K562 (cell line): Measurements from ENCODE around the gene TRIP10. TPM values are rescaled to one million over a fixed set of nuclear protein-coding genes. Genes with fewer than 3 reads are reported as not detected.

Experiments used
- CTBP1 ChIP-seq: fragments of 450-650 bp; IDR thresholded peaks from 2 replicates; pipeline ENCODE4 v1.6.1; 2016; ENCODE audit warnings: borderline replicate concordance
- FOXK2 ChIP-seq, 2 experiments: fragments of 450-650 bp; IDR thresholded peaks in 1 of 2; conservative IDR thresholded peaks in 1 of 2; 2 replicates each; pipeline ENCODE4 v1.6.1; 2016; ENCODE audit warnings: low read depth in 2 of 2, mild to moderate bottlenecking in 1 of 2
- FUS ChIP-seq: fragments of 200-400 bp; formaldehyde crosslinking; optimal IDR thresholded peaks from 2 replicates; pipeline ENCODE3; 2017; ENCODE audit warnings: low read depth, low read length
- HNRNPLL ChIP-seq: fragments of 200-400 bp; formaldehyde crosslinking; IDR thresholded peaks from 2 replicates; pipeline ENCODE4 v1.6.1; 2017; ENCODE audit warnings: low read length, low read depth, mild to moderate bottlenecking; ENCODE audit not compliant: poor library complexity, severe bottlenecking
- MCM5 ChIP-seq: fragments of 450-650 bp; IDR thresholded peaks from 2 replicates; pipeline ENCODE4 v1.6.1; 2016; ENCODE audit warnings: low read depth
- PHF8 ChIP-seq: fragments of 200-600 bp; sonication (generic); IDR thresholded peaks from 2 replicates; pipeline ENCODE4 v1.6.1; 2012; ENCODE audit warnings: mixed run types, mild to moderate bottlenecking, inconsistent platforms, low read length, moderate library complexity, borderline replicate concordance
- SRSF3 ChIP-seq: fragments of 200-400 bp; formaldehyde crosslinking; IDR thresholded peaks from 2 replicates; pipeline ENCODE4 v1.6.1; 2016; ENCODE audit warnings: mild to moderate bottlenecking, low read length, moderate library complexity; ENCODE audit not compliant: insufficient read depth
- ZBTB1 ChIP-seq: sonication (generic); formaldehyde crosslinking; IDR thresholded peaks from 2 replicates; pipeline ENCODE4 v1.8.1; 2023; ENCODE audit warnings: missing genetic modification reagents, low read depth, mild to moderate bottlenecking, borderline replicate concordance
- ZNF12 ChIP-seq: sonication (generic); formaldehyde crosslinking; IDR thresholded peaks from 2 replicates; pipeline ENCODE4 v1.4.0; 2020; ENCODE audit warnings: mild to moderate bottlenecking, missing genetic modification reagents
- ZNF217 ChIP-seq: sonication (generic); formaldehyde crosslinking; IDR thresholded peaks from 2 replicates; pipeline ENCODE4 v1.8.0; 2022; ENCODE audit warnings: mild to moderate bottlenecking, missing genetic modification reagents
- ZNF431 ChIP-seq: sonication (generic); formaldehyde crosslinking; IDR thresholded peaks from 2 replicates; pipeline ENCODE4 v1.8.0; 2022; ENCODE audit warnings: mild to moderate bottlenecking, missing genetic modification reagents
- ZNF785 ChIP-seq: fragments of 250-450 bp; sonication (Bioruptor Pico); IDR thresholded peaks from 2 replicates; pipeline ENCODE4 v1.4.0; 2020; ENCODE audit warnings: mild to moderate bottlenecking
- ZSCAN29 ChIP-seq: fragments of 450-650 bp; IDR thresholded peaks from 2 replicates; pipeline ENCODE4 v1.6.1; 2017
- polyA plus RNA-seq, 8 experiments: library from polyadenylated mRNA; depleted of rRNA in 4 of 8; stranded (reverse) in 5 of 8; unstranded in 3 of 8; fragments of >200 nt; fragmentation: Nextera tagmentation in 2 of 8; fragmentation: Illumina TruSeq in 1 of 8; extraction: Ambion mirVana in 2 of 8; extraction: Trizol in 1 of 8; gene quantifications; 2 replicates each; pipeline versions ENCODE4 v1.2.1 to v1.2.3, GENCODE V29; 2011 to 2014; ENCODE audit warnings: inconsistent platforms in 1 of 8, missing spikeins in 1 of 8
- total RNA-seq, 7 experiments: library from RNA; depleted of rRNA in 6 of 7; stranded (reverse); fragments of >200 nt in 6 of 7; fragmentation: Illumina TruSeq in 2 of 7; extraction: Trizol in 2 of 7; gene quantifications; 2 replicates each; pipeline versions ENCODE4 v1.2.1 to v1.2.3, GENCODE V29; 2011 to 2021; ENCODE audit warnings: low replicate concordance in 1 of 7
- TF ChIP-seq, protein P1 (sequence below), 2 experiments: fragments of 450-650 bp; IDR thresholded peaks; 2 replicates each; pipeline ENCODE4 v1.6.1; 2016; ENCODE audit warnings: mild to moderate bottlenecking in 2 of 2, borderline replicate concordance in 1 of 2, low read depth in 1 of 2, moderate library complexity in 1 of 2
- TF ChIP-seq, protein P2 (sequence below): fragments of 250-450 bp; sonication (Bioruptor Pico); IDR thresholded peaks from 2 replicates; pipeline ENCODE4 v1.5.1; 2021; ENCODE audit warnings: mild to moderate bottlenecking
- TF ChIP-seq, protein P3 (sequence below): sonication (generic); formaldehyde crosslinking; IDR thresholded peaks from 2 replicates; pipeline ENCODE4 v1.8.1; 2022; ENCODE audit warnings: missing genetic modification reagents

TRIP10 gene
- total and polyA plus RNA-seq, 9 of the 15 experiments (the other 6 are each of a cell fraction or from before 2014, with no cell fraction given): 1.2 to 66.8 (median 36.1) TPM

DNA sequence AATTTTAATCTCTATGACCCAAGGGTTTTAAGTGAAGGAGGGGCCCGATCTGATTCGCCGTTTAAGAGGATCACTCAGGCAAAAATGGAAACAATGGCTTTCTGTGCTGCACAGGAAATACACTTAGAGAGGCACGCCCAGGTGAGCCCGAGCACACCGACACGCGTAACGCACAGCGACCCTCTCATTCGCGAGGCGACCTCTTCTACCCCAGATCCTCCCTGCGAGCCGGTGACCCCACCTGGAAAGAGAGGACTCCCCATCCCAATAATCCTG, 27.5 kb downstream of the TRIP10 start (continued):
- TF ChIP-seq FOXK2 (conservative IDR thresholded peaks at IDR 0.05 in 1 of 2, IDR thresholded peaks at IDR 0.05 in 1 of 2; ENCODE audit: low read depth in 2 of 2) (no peak), FUS (no peak), CTBP1 (0 out of 2 replicates have a peak, but pooled peaks have one; percentile 43), ZBTB1 (CRISPR knock-in tag) (no peak), ZNF785 (no peak), MCM5 (no peak), ZSCAN29 (no peak), SRSF3 (no peak), PHF8 (peak; percentile 76; the same call in 1 of the 2 replicates), ZNF12 (CRISPR knock-in tag) (no peak), ZNF217 (CRISPR knock-in tag) (no peak), HNRNPLL (no peak), ZNF431 (CRISPR knock-in tag) (0 out of 2 replicates have a peak, but pooled peaks have one; percentile 4)
- TF ChIP-seq, protein P1, sequence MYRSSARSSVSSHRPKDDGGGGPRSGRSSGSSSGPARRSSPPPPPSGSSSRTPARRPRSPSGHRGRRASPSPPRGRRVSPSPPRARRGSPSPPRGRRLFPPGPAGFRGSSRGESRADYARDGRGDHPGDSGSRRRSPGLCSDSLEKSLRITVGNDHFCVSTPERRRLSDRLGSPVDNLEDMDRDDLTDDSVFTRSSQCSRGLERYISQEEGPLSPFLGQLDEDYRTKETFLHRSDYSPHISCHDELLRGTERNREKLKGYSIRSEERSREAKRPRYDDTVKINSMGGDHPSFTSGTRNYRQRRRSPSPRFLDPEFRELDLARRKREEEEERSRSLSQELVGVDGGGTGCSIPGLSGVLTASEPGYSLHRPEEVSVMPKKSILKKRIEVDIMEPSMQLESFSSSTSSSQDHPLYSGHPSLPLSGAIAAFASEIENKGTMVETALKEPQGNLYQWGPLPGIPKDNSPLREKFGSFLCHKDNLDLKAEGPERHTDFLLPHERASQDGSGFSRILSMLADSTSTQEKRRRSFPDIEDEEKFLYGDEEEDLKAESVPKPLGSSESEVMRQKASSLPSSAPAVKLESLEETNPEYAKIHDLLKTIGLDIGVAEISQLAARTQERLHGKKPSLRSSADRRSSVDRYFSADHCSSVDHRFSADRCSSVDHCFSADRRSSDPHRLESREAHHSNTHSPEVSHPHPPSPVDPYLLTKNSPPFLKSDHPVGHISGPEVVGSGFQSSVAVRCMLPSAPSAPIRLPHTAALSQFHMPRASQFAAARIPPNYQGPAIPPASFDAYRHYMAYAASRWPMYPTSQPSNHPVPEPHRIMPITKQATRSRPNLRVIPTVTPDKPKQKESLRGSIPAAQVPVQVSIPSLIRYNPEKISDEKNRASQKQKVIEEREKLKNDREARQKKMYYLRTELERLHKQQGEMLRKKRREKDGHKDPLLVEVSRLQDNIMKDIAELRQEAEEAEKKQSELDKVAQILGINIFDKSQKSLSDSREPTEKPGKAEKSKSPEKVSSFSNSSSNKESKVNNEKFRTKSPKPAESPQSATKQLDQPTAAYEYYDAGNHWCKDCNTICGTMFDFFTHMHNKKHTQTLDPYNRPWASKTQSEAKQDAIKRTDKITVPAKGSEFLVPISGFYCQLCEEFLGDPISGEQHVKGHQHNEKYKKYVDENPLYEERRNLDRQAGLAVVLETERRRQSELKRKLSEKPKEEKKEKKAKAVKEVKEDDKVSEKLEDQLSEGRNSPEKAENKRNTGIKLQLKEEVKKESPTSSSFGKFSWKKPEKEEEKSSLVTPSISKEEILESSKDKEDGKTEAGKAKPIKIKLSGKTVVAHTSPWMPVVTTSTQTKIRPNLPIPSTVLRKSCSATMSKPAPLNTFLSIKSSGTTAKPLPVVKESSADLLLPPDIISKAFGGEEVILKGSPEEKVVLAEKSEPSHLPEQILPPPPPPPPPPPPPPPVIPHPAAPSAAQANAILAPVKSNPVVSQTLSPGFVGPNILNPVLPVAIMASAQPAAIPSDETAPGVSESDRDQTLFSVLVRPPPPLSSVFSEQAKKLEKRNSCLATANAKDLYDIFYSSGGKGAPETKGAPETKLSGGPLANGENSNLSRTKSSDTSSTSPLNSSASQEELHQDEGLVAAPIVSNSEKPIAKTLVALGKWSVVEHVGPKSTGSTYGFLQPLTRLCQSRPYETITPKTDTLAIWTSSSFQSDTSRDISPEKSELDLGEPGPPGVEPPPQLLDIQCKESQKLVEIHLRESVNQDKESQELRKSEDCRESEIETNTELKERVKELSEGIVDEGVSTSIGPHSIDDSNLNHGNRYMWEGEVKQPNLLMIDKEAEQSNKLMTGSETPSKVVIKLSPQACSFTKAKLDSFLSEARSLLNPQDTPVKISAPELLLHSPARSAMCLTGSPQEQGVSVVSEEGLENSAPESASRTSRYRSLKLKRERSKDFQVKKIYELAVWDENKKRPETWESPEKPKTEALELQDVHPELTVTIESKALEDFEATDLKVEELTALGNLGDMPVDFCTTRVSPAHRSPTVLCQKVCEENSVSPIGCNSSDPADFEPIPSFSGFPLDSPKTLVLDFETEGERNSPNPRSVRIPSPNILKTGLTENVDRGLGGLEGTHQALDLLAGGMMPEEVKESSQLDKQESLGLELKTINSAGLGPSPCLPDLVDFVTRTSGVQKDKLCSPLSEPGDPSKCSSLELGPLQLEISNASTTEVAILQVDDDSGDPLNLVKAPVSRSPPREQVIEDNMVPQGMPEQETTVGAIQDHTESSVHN (IDR thresholded peaks at IDR 0.05; ENCODE audit: borderline replicate concordance in 1 of 2, low read depth in 1 of 2): no peak
- TF ChIP-seq, protein P2, sequence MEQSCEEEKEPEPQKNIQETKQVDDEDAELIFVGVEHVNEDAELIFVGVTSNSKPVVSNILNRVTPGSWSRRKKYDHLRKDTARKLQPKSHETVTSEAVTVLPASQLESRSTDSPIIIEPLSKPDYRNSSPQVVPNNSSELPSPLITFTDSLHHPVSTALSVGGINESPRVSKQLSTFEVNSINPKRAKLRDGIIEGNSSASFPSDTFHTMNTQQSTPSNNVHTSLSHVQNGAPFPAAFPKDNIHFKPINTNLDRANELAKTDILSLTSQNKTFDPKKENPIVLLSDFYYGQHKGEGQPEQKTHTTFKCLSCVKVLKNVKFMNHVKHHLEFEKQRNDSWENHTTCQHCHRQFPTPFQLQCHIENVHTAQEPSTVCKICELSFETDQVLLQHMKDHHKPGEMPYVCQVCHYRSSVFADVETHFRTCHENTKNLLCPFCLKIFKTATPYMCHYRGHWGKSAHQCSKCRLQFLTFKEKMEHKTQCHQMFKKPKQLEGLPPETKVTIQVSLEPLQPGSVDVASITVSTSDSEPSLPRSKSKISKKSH (CRISPR knock-in tag): no peak
- TF ChIP-seq, protein P3, sequence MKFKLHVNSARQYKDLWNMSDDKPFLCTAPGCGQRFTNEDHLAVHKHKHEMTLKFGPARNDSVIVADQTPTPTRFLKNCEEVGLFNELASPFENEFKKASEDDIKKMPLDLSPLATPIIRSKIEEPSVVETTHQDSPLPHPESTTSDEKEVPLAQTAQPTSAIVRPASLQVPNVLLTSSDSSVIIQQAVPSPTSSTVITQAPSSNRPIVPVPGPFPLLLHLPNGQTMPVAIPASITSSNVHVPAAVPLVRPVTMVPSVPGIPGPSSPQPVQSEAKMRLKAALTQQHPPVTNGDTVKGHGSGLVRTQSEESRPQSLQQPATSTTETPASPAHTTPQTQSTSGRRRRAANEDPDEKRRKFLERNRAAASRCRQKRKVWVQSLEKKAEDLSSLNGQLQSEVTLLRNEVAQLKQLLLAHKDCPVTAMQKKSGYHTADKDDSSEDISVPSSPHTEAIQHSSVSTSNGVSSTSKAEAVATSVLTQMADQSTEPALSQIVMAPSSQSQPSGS (CRISPR knock-in tag): no peak
